Neutrophil (primary cell): ENCODE data around the gene SUGCT.

ENCODE experiments used
- H3K27ac ChIP-seq: fragments of 200-600 bp; sonication (generic); 2 replicates; pipeline ENCODE4 v1.5.1; 2016; ENCODE audit warnings: mild to moderate bottlenecking, moderate library complexity
- H3K27me3 ChIP-seq: fragments of 200-600 bp; sonication (generic); 2 replicates; pipeline ENCODE4 v1.6.0; 2016; ENCODE audit warnings: mild to moderate bottlenecking
- H3K36me3 ChIP-seq: fragments of 200-600 bp; sonication (generic); 2 replicates; pipeline ENCODE4 v1.5.1; 2017
- H3K4me1 ChIP-seq, 2 experiments: fragments of 200-600 bp in 1 of 2; sonication (generic) in 1 of 2; 1 replicate in 1 of 2; 2 replicates in 1 of 2; pipeline versions ENCODE4 v1.5.1 to v1.6.1; 2013 to 2016; ENCODE audit warnings: low read depth in 1 of 2, low read length in 1 of 2, mild to moderate bottlenecking in 1 of 2, moderate library complexity in 1 of 2; ENCODE audit not compliant: control insufficient read depth in 1 of 2, insufficient read depth in 1 of 2
- H3K4me3 ChIP-seq, 2 experiments: fragments of 200-600 bp in 1 of 2; sonication (generic) in 1 of 2; 1 replicate in 1 of 2; 2 replicates in 1 of 2; pipeline ENCODE4 v1.5.1; 2013 to 2016; ENCODE audit warnings: low read depth in 1 of 2, low read length in 1 of 2, mild to moderate bottlenecking in 1 of 2, moderate library complexity in 1 of 2
- H3K9me3 ChIP-seq: fragments of 200-600 bp; sonication (generic); 2 replicates; pipeline ENCODE4 v1.5.1; 2016
- CTCF ChIP-seq: fragments of 200-600 bp; sonication (generic); IDR thresholded peaks from 2 replicates; pipeline ENCODE4 v1.5.1; 2016; ENCODE audit warnings: antibody characterized with exemption

The SUGCT gene

GRCh38 chr7:40199076-40199802 lies 64.4 kb downstream of the SUGCT start:
- Histone ChIP-seq H3K4me3 (no peak overlapping the region), H3K9me3 (no peaks in the 10 kb centered on the region), H3K27me3 (no peaks in the 10 kb centered on the region), H3K36me3 (no peaks in the 10 kb centered on the region), H3K27ac (no peak overlapping the region), H3K4me1 (no peaks in the 10 kb centered on the region)
- no peak for TF ChIP-seq CTCF

DNA sequence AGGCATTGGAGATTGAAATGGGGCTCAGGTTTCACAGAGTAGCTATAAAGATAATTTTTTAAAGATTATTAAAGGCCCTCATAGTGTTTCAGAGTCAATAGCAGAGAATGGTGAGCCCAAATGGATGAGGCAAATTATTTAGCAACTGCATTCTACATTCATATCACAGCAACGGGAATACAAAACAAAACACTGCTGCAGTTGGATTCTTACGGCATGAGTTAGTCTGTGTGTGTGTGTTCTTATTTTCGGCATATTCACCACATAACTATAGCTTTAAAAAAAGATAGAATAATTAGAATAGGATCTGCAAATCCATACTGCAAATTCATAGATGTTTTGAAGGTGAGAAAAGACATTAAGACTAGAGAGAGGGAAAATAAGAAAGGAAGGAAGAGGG lies 66.0 kb downstream of the SUGCT start:
- H3K4me3 ChIP-seq: no peak overlapping the region
- H3K27ac ChIP-seq: no peak overlapping the region
- H3K27me3 ChIP-seq: no peaks in the 10 kb centered on the region
- no peaks in the 10 kb centered on the region for H3K9me3 ChIP-seq
- no peak for TF ChIP-seq CTCF
- H3K4me1 ChIP-seq: no peaks in the 10 kb centered on the region
- no peaks in the 10 kb centered on the region for H3K36me3 ChIP-seq

DNA sequence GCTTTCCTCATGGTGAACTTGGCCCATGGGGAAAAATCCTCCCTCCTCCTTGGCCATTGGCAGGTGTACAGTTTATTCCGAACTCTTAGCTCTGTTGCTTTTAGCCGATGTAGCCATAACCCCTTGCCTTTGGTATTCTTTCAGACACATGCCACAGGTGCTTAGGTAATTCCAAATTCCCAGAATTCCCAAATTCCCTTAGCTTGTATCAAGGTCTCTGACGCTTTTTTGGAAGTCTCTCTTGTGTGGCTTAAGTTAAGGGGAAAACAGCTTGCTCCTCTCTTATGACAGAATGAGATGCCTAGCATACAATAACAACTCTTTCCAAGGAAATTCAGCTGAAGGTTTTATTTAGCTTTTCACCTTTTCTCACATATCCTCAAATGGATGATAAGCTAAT lies 68.0 kb downstream of the SUGCT start:
- H3K9me3 ChIP-seq: no peaks in the 10 kb centered on the region
- H3K27me3 ChIP-seq: no peaks in the 10 kb centered on the region
- H3K4me1 ChIP-seq: no peaks in the 10 kb centered on the region
- H3K27ac ChIP-seq: no peak overlapping the region
- H3K4me3 ChIP-seq: no peak overlapping the region
- no peaks in the 10 kb centered on the region for H3K36me3 ChIP-seq
- no peak for TF ChIP-seq CTCF

- H3K27me3 ChIP-seq: no peaks in the 10 kb centered on the region
- TF ChIP-seq CTCF: no peak
- no peak overlapping the region for H3K27ac ChIP-seq
- H3K4me1 ChIP-seq: no peaks in the 10 kb centered on the region
- H3K9me3 ChIP-seq: no peaks in the 10 kb centered on the region
- no peaks in the 10 kb centered on the region for H3K36me3 ChIP-seq
- no peak overlapping the region for H3K4me3 ChIP-seq
Measured at GRCh38 chr7:40204581-40204980, 69.8 kb downstream of the SUGCT start.

- H3K27me3 ChIP-seq: no peaks in the 10 kb centered on the region
- no peak for TF ChIP-seq CTCF
- no peak overlapping the region for H3K27ac ChIP-seq
- H3K36me3 ChIP-seq: no peaks in the 10 kb centered on the region
- no peaks in the 10 kb centered on the region for H3K4me1 ChIP-seq
- no peaks in the 10 kb centered on the region for H3K9me3 ChIP-seq
- H3K4me3 ChIP-seq: no peak overlapping the region
Measured at GRCh38 chr7:40205992-40206391, 71.2 kb downstream of the SUGCT start.
